ENCODE data around the gene SLC7A7.
A peak's percentile ranks its signal among the peaks of the same experiment; 100 is the strongest.

The SLC7A7 gene

GRCh38 chr14:22843123-22843925, 28.1 kb upstream of the SLC7A7 start:
- H3K36me3 ChIP-seq (ENCODE audit: control insufficient read depth, insufficient read depth, low read length) = peaks cover 86% of the 10 kb centered on the region

GRCh38 chr14:22842211-22843122, 27.2 kb upstream of the SLC7A7 start:
- Histone ChIP-seq H3K9me3 (ENCODE audit: control insufficient read depth, low read length) (no peaks in the 10 kb centered on the region), H3K27ac (ENCODE audit: low read depth, low read length, severe bottlenecking) (no peak overlapping the region), H3K4me3 (ENCODE audit: extremely low read depth, insufficient read depth, low read length, poor library complexity, severe bottlenecking) (no peak overlapping the region), H3K4me1 (ENCODE audit: control insufficient read depth, insufficient read depth, low read length, poor library complexity, severe bottlenecking) (peaks cover 32% of the 10 kb centered on the region), H3K36me3 (ENCODE audit: control insufficient read depth, insufficient read depth, low read length) (peaks cover 94% of the 10 kb centered on the region)
- 96 to 97% methylated on average over 20 to 26 of the region's 28 CpGs for WGBS, 2 experiments (ENCODE audit: insufficient coverage in 2 of 2)

More at GRCh38 chr14:22843123-22843925, 28.1 kb upstream of the SLC7A7 start:
- H3K27ac ChIP-seq (ENCODE audit: low read depth, low read length, severe bottlenecking) = no peak overlapping the region
- H3K9me3 ChIP-seq (ENCODE audit: control insufficient read depth, low read length) = no peaks in the 10 kb centered on the region
- WGBS, 2 experiments (ENCODE audit: insufficient coverage in 2 of 2) = 92 to 93% methylated on average over 14 to 20 of the region's 21 CpGs
- H3K4me1 ChIP-seq (ENCODE audit: control insufficient read depth, insufficient read depth, low read length, poor library complexity, severe bottlenecking) = peaks cover 36% of the 10 kb centered on the region
- H3K4me3 ChIP-seq (ENCODE audit: extremely low read depth, insufficient read depth, low read length, poor library complexity, severe bottlenecking) = no peak overlapping the region

GRCh38 chr14:22841769-22842168, 26.5 kb upstream of the SLC7A7 start:
- no peak overlapping the region for H3K4me3 ChIP-seq (ENCODE audit: extremely low read depth, insufficient read depth, low read length, poor library complexity, severe bottlenecking)
- 94 to 99% methylated on average over 7 of the region's 8 CpGs for WGBS, 2 experiments (ENCODE audit: insufficient coverage in 2 of 2)
- H3K4me1 ChIP-seq (ENCODE audit: control insufficient read depth, insufficient read depth, low read length, poor library complexity, severe bottlenecking) = peaks cover 28% of the 10 kb centered on the region
- peaks cover 93% of the 10 kb centered on the region for H3K36me3 ChIP-seq (ENCODE audit: control insufficient read depth, insufficient read depth, low read length)
- no peak overlapping the region for H3K27ac ChIP-seq (ENCODE audit: low read depth, low read length, severe bottlenecking)
- no peaks in the 10 kb centered on the region for H3K9me3 ChIP-seq (ENCODE audit: control insufficient read depth, low read length)

GRCh38 chr14:22841311-22841710, 26.1 kb upstream of the SLC7A7 start:
- Histone ChIP-seq H3K36me3 (ENCODE audit: control insufficient read depth, insufficient read depth, low read length) (peaks cover 88% of the 10 kb centered on the region), H3K9me3 (ENCODE audit: control insufficient read depth, low read length) (no peaks in the 10 kb centered on the region), H3K4me1 (ENCODE audit: control insufficient read depth, insufficient read depth, low read length, poor library complexity, severe bottlenecking) (peaks cover 23% of the 10 kb centered on the region), H3K27ac (ENCODE audit: low read depth, low read length, severe bottlenecking) (no peak overlapping the region), H3K4me3 (ENCODE audit: extremely low read depth, insufficient read depth, low read length, poor library complexity, severe bottlenecking) (no peak overlapping the region)
- 94 to 95% methylated on average over 9 of the region's 9 CpGs for WGBS, 2 experiments (ENCODE audit: insufficient coverage in 2 of 2)

- H3K4me3 ChIP-seq (ENCODE audit: extremely low read depth, insufficient read depth, low read length, poor library complexity, severe bottlenecking) = peak overlapping the region; percentile 92
- H3K36me3 ChIP-seq (ENCODE audit: control insufficient read depth, insufficient read depth, low read length) = peaks cover 79% of the 10 kb centered on the region
- H3K9me3 ChIP-seq (ENCODE audit: control insufficient read depth, low read length) = no peaks in the 10 kb centered on the region
- H3K4me1 ChIP-seq (ENCODE audit: control insufficient read depth, insufficient read depth, low read length, poor library complexity, severe bottlenecking) = peaks cover 31% of the 10 kb centered on the region
- no peak overlapping the region for H3K27ac ChIP-seq (ENCODE audit: low read depth, low read length, severe bottlenecking)
- 91 to 97% methylated on average over 6 of the region's 6 CpGs for WGBS, 2 experiments (ENCODE audit: insufficient coverage in 2 of 2)
Measured at GRCh38 chr14:22839159-22839779, 24.0 kb upstream of the SLC7A7 start.

GRCh38 chr14:22838631-22839041, 23.4 kb upstream of the SLC7A7 start:
- WGBS, 2 experiments (ENCODE audit: insufficient coverage in 2 of 2) = 40 to 86% methylated on average over 1 to 2 of the region's 6 CpGs
- Histone ChIP-seq H3K4me3 (ENCODE audit: extremely low read depth, insufficient read depth, low read length, poor library complexity, severe bottlenecking) (peak overlapping the region; percentile 92), H3K27ac (ENCODE audit: low read depth, low read length, severe bottlenecking) (no peak overlapping the region), H3K36me3 (ENCODE audit: control insufficient read depth, insufficient read depth, low read length) (peaks cover 79% of the 10 kb centered on the region), H3K4me1 (ENCODE audit: control insufficient read depth, insufficient read depth, low read length, poor library complexity, severe bottlenecking) (peaks cover 31% of the 10 kb centered on the region), H3K9me3 (ENCODE audit: control insufficient read depth, low read length) (no peaks in the 10 kb centered on the region)

- Histone ChIP-seq H3K36me3 (ENCODE audit: control insufficient read depth, insufficient read depth, low read length) (peaks cover 77% of the 10 kb centered on the region), H3K4me3 (ENCODE audit: extremely low read depth, insufficient read depth, low read length, poor library complexity, severe bottlenecking) (peak overlapping the region; percentile 92), H3K4me1 (ENCODE audit: control insufficient read depth, insufficient read depth, low read length, poor library complexity, severe bottlenecking) (peaks cover 31% of the 10 kb centered on the region), H3K9me3 (ENCODE audit: control insufficient read depth, low read length) (no peaks in the 10 kb centered on the region), H3K27ac (ENCODE audit: low read depth, low read length, severe bottlenecking) (no peak overlapping the region)
- 27 to 33% methylated on average over 12 to 15 of the region's 25 CpGs for WGBS, 2 experiments (ENCODE audit: insufficient coverage in 2 of 2)
Measured at GRCh38 chr14:22837750-22838538, 22.7 kb upstream of the SLC7A7 start.

GRCh38 chr14:22837114-22837749, 22.0 kb upstream of the SLC7A7 start:
- Histone ChIP-seq H3K4me1 (ENCODE audit: control insufficient read depth, insufficient read depth, low read length, poor library complexity, severe bottlenecking) (peaks cover 31% of the 10 kb centered on the region), H3K27ac (ENCODE audit: low read depth, low read length, severe bottlenecking) (peak overlapping the region; percentile 86), H3K9me3 (ENCODE audit: control insufficient read depth, low read length) (no peaks in the 10 kb centered on the region), H3K36me3 (ENCODE audit: control insufficient read depth, insufficient read depth, low read length) (peaks cover 75% of the 10 kb centered on the region), H3K4me3 (ENCODE audit: extremely low read depth, insufficient read depth, low read length, poor library complexity, severe bottlenecking) (peak overlapping the region; percentile 92)
- 0 to 2% methylated on average over 26 to 45 of the region's 57 CpGs for WGBS, 2 experiments (ENCODE audit: insufficient coverage in 2 of 2)

GRCh38 chr14:22836301-22837113, 21.3 kb upstream of the SLC7A7 start, which contains the start of gene MMP14:
TSS of gene MMP14 (plus strand) at chr14:22836585. CDS start at chr14:22836818, 233 bp downstream.
- peaks cover 31% of the 10 kb centered on the region for H3K4me1 ChIP-seq (ENCODE audit: control insufficient read depth, insufficient read depth, low read length, poor library complexity, severe bottlenecking)
- WGBS, 2 experiments (ENCODE audit: insufficient coverage in 2 of 2) = 0 to 1% methylated on average over 36 to 39 of the region's 46 CpGs
- no peaks in the 10 kb centered on the region for H3K9me3 ChIP-seq (ENCODE audit: control insufficient read depth, low read length)
- H3K4me3 ChIP-seq (ENCODE audit: extremely low read depth, insufficient read depth, low read length, poor library complexity, severe bottlenecking) = peak within 1 kb of the TSS; percentile 92
- peaks cover 75% of the 10 kb centered on the region for H3K36me3 ChIP-seq (ENCODE audit: control insufficient read depth, insufficient read depth, low read length)
- H3K27ac ChIP-seq (ENCODE audit: low read depth, low read length, severe bottlenecking) = peak within 1 kb of the TSS; percentile 86

Data from mesodermal cell (in vitro differentiated cells).